GM12865 (cell line): Measurements from ENCODE around the gene RAET1E.

Source experiments
- DNase-seq: peaks from one replicate; pipeline ENCODE4 v3.0.0; 2010; ENCODE audit warnings: low read depth
- H3K4me3 ChIP-seq: 2 replicates; pipeline ENCODE4 v1.5.1; 2011; ENCODE audit warnings: mild to moderate bottlenecking, low read depth, low read length, control low read depth
- TF ChIP-seq, protein P1 (sequence below): IDR thresholded peaks from 2 replicates; pipeline ENCODE4 v1.5.1; 2011; ENCODE audit warnings: low read length, control low read depth, low read depth, inconsistent platforms; ENCODE audit not compliant: insufficient read depth; ENCODE audit errors: missing control alignments

Gene RAET1E

DNA sequence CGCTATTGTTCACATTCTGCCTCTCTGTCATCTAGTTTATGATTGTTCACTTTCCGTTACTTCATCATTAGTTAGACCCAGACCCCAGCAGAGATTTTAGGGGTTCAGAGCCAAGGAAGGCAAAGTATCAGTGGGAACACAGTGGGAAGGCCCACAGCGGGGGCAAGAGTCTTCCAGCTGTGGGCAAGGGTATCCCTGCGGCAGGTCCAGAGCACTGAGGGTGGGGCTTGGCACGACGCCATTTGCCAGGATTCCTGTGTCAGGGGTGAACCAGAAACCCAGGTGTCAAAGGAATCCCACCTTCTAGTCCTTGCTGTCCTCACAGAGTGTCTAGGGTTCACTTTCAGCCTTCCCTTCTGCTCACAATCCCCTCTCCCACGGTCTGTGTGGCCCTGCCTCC lies 13.3 kb downstream of the RAET1E start:
- TF ChIP-seq, protein P1, sequence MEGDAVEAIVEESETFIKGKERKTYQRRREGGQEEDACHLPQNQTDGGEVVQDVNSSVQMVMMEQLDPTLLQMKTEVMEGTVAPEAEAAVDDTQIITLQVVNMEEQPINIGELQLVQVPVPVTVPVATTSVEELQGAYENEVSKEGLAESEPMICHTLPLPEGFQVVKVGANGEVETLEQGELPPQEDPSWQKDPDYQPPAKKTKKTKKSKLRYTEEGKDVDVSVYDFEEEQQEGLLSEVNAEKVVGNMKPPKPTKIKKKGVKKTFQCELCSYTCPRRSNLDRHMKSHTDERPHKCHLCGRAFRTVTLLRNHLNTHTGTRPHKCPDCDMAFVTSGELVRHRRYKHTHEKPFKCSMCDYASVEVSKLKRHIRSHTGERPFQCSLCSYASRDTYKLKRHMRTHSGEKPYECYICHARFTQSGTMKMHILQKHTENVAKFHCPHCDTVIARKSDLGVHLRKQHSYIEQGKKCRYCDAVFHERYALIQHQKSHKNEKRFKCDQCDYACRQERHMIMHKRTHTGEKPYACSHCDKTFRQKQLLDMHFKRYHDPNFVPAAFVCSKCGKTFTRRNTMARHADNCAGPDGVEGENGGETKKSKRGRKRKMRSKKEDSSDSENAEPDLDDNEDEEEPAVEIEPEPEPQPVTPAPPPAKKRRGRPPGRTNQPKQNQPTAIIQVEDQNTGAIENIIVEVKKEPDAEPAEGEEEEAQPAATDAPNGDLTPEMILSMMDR = no peak
- no peak overlapping the region for H3K4me3 ChIP-seq
- no peak for DNase-seq

GRCh38 chr6:149884215-149884614 lies 13.7 kb downstream of the RAET1E start:
- DNase-seq = no peak
- TF ChIP-seq, protein P1 = no peak
- H3K4me3 ChIP-seq = no peak overlapping the region

- no peak for DNase-seq
- TF ChIP-seq, protein P1 = no peak
- H3K4me3 ChIP-seq = no peak overlapping the region
Measured at GRCh38 chr6:149881860-149882259, 16.1 kb downstream of the RAET1E start.

DNA sequence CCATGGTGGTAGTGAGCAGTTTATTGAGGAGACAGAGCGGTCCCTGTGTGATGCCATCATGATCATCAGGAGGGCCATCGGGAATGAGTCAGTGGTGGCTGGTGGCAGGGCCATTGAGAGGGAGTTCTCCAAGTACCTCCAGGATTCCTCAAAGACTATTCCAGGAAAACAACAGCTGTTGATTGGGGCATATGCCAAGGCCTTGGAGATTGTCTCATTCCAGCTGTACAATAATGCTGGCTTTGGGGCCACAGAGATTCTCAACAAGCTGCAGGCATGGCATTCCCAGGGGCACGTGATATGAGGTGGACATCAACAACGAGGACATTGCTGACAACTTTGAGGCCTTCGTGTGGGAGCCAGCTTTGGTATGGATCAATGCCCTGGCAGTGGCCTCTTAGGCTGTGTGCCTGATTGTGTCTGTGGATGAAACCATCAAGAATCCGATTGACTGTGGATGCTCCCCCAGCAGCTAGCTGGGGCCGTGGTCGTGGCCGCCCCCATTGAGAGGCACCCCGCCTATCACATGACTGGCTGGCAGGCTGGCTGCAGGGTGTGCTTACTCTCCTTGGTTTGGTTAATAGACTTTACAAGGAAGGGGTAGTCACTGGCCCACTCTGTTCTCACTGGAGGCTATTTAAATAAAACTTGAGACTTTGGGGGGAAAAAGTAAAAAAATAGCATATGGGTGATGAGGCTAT lies 16.7 kb downstream of the RAET1E start:
- no peak for DNase-seq
- no peak overlapping the region for H3K4me3 ChIP-seq
- TF ChIP-seq, protein P1 = no peak

- no peak for DNase-seq
- H3K4me3 ChIP-seq = no peak overlapping the region
- TF ChIP-seq, protein P1 = no peak
Measured at GRCh38 chr6:149877659-149878058, 20.3 kb downstream of the RAET1E start.

- TF ChIP-seq, protein P1 = no peak
- no peak overlapping the region for H3K4me3 ChIP-seq
Measured at GRCh38 chr6:149876241-149876933, 21.5 kb downstream of the RAET1E start.

GRCh38 chr6:149872233-149872632 lies 25.7 kb downstream of the RAET1E start:
- H3K4me3 ChIP-seq = no peak overlapping the region
- no peak for DNase-seq
- TF ChIP-seq, protein P1 = no peak

More at GRCh38 chr6:149876241-149876933, 21.5 kb downstream of the RAET1E start:
- no peak for DNase-seq
